GM19240 (cell line): ENCODE data around the gene EFNA5.

ENCODE experiments used
- DNase-seq: peaks from one replicate; pipeline ENCODE4 v3.0.0; 2011; ENCODE audit warnings: low spot score; ENCODE audit not compliant: insufficient read length

The EFNA5 gene

GRCh38 chr5:107431998-107432397, 238.7 kb downstream of the EFNA5 start:
- no peak for DNase-seq

- no peak for DNase-seq
Measured at GRCh38 chr5:107431536-107431935, 239.2 kb downstream of the EFNA5 start.

- no peak for DNase-seq
Measured at GRCh38 chr5:107430071-107430625, 240.6 kb downstream of the EFNA5 start.

- no peak for DNase-seq
Measured at GRCh38 chr5:107428303-107428813, 242.4 kb downstream of the EFNA5 start.

GRCh38 chr5:107426872-107427271, 243.9 kb downstream of the EFNA5 start:
- DNase-seq: no peak

- DNase-seq: no peak
Measured at GRCh38 chr5:107426209-107426608, 244.5 kb downstream of the EFNA5 start.

- DNase-seq: no peak
Measured at GRCh38 chr5:107425541-107426031, 245.2 kb downstream of the EFNA5 start.

GRCh38 chr5:107424491-107424890, 246.2 kb downstream of the EFNA5 start:
- DNase-seq: no peak

- no peak for DNase-seq
Measured at GRCh38 chr5:107422494-107422893, 248.2 kb downstream of the EFNA5 start.

- no peak for DNase-seq
Measured at GRCh38 chr5:107419498-107419897, 251.2 kb downstream of the EFNA5 start.

GRCh38 chr5:107418902-107419301, 251.8 kb downstream of the EFNA5 start:
- DNase-seq: no peak

GRCh38 chr5:107418071-107418470, 252.7 kb downstream of the EFNA5 start:
- no peak for DNase-seq

- DNase-seq: no peak
Measured at GRCh38 chr5:107415762-107416161, 255.0 kb downstream of the EFNA5 start.

- no peak for DNase-seq
Measured at GRCh38 chr5:107414802-107415201, 255.9 kb downstream of the EFNA5 start.

- no peak for DNase-seq
Measured at GRCh38 chr5:107413754-107414153, 257.0 kb downstream of the EFNA5 start.

- DNase-seq: no peak
Measured at GRCh38 chr5:107408564-107408963, 262.2 kb downstream of the EFNA5 start.

GRCh38 chr5:107407713-107408298, 262.9 kb downstream of the EFNA5 start:
- DNase-seq: no peak

GRCh38 chr5:107404595-107405374, 266.0 kb downstream of the EFNA5 start:
- DNase-seq: no peak

GRCh38 chr5:107403228-107403953, 267.3 kb downstream of the EFNA5 start:
- DNase-seq: no peak

GRCh38 chr5:107402434-107403227, 268.1 kb downstream of the EFNA5 start:
- no peak for DNase-seq
